Colonic mucosa (tissue), 4 donors: ENCODE results near the gene DOC2B. TPM values are rescaled to one million over a fixed set of nuclear protein-coding genes. Genes with fewer than 3 reads are reported as not detected.

Experiments used
- DNase-seq: peaks from one replicate; pipeline ENCODE4 v3.0.0-alpha.2; 2020
- H3K27ac ChIP-seq: fragments of 200-600 bp; one replicate; pipeline ENCODE4 v1.8.0; 2021
- H3K27me3 ChIP-seq: fragments of 200-600 bp; one replicate; pipeline ENCODE4 v1.8.0; 2021
- H3K36me3 ChIP-seq: fragments of 200-600 bp; one replicate; pipeline ENCODE4 v1.8.0; 2021
- H3K4me1 ChIP-seq: fragments of 200-600 bp; one replicate; pipeline ENCODE4 v1.8.0; 2021; ENCODE audit warnings: mild to moderate bottlenecking
- H3K4me3 ChIP-seq: fragments of 200-600 bp; one replicate; pipeline ENCODE4 v1.8.0; 2021
- H3K9ac ChIP-seq, 2 donors: one replicate each; pipeline ENCODE4 v1.7.0; 2013; ENCODE audit warnings: control low read depth in 2 of 2, low read depth in 2 of 2, low read length in 2 of 2
- H3K9me3 ChIP-seq: fragments of 200-600 bp; one replicate; pipeline ENCODE4 v1.8.0; 2021
- intact Hi-C: fragments of 100-400 bp; cut with DNase I; formaldehyde crosslinking; loops from one replicate; pipeline ENCODE4 v1.14.1; 2022
- total RNA-seq, 2 donors: library from RNA; stranded (reverse); fragmentation: NEBNext Ultra II Directional in 1 of 2; extraction: Animal tissue kit (Norgen Biotek cat#: 25700) in 1 of 2; gene quantifications; one replicate each; pipeline ENCODE4 v1.2.1, GENCODE V29; 2021
- TF ChIP-seq, protein P1 (sequence below): fragments of 200-600 bp; IDR thresholded peaks from one replicate; pipeline ENCODE4 v1.8.0; 2022; ENCODE audit warnings: antibody characterized with exemption, mild to moderate bottlenecking
- donor health status: healthy.
- donor health status: DM: no; HTN: no; CAD: no.
- donor health status: DM: no; HTN: no; CAD: no.

Gene DOC2B
- total RNA-seq, 2 donors from 2014 or later, result 1.3 to 4.4 TPM

DNA sequence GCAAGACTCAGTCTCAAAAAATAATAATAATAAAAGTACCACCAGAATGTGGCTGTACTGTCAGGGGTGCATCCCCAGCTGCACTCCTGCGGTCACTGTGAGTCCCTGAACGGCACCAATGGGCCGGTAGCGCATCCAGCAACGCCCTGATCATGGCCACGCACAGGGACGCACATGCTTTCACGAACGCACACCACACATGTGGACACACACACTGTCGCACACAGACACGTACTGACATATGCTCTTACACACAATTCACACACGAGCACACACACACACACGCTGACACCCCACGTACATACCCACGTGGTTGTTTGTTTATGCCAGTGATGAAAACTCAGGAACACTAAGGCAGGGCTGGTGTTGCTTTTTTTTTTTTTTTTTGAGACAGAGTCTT is 21.8 kb downstream of the DOC2B start:
- H3K4me3 ChIP-seq, result no peak overlapping the region
- no peaks in the 10 kb centered on the region for H3K36me3 ChIP-seq
- H3K9ac ChIP-seq, result no peak overlapping the region
- no peak overlapping the region for H3K27ac ChIP-seq
- no peak for DNase-seq
- no peaks in the 10 kb centered on the region for H3K9me3 ChIP-seq
- intact Hi-C loops, result loop anchor here (5.0 kb wide), 1 partner anchor 228 kb away; no protein-coding TSS in a partner anchor
- TF ChIP-seq, protein P1, sequence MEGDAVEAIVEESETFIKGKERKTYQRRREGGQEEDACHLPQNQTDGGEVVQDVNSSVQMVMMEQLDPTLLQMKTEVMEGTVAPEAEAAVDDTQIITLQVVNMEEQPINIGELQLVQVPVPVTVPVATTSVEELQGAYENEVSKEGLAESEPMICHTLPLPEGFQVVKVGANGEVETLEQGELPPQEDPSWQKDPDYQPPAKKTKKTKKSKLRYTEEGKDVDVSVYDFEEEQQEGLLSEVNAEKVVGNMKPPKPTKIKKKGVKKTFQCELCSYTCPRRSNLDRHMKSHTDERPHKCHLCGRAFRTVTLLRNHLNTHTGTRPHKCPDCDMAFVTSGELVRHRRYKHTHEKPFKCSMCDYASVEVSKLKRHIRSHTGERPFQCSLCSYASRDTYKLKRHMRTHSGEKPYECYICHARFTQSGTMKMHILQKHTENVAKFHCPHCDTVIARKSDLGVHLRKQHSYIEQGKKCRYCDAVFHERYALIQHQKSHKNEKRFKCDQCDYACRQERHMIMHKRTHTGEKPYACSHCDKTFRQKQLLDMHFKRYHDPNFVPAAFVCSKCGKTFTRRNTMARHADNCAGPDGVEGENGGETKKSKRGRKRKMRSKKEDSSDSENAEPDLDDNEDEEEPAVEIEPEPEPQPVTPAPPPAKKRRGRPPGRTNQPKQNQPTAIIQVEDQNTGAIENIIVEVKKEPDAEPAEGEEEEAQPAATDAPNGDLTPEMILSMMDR, result no peak
- no peaks in the 10 kb centered on the region for H3K27me3 ChIP-seq
- no peaks in the 10 kb centered on the region for H3K4me1 ChIP-seq

GRCh38 chr17:158379-158778 is 23.1 kb downstream of the DOC2B start:
- Histone ChIP-seq H3K27ac (no peak overlapping the region), H3K9me3 (no peaks in the 10 kb centered on the region), H3K27me3 (no peaks in the 10 kb centered on the region), H3K36me3 (no peaks in the 10 kb centered on the region), H3K4me3 (no peak overlapping the region), H3K4me1 (no peaks in the 10 kb centered on the region), H3K9ac (no peak overlapping the region)
- intact Hi-C loops, result no loop called here
- no peak for DNase-seq
- TF ChIP-seq, protein P1, result no peak

GRCh38 chr17:157901-158300 is 23.5 kb downstream of the DOC2B start:
- DNase-seq, result no peak
- Histone ChIP-seq H3K4me3 (no peak overlapping the region), H3K27ac (no peak overlapping the region), H3K9ac (no peak overlapping the region), H3K4me1 (no peaks in the 10 kb centered on the region), H3K36me3 (no peaks in the 10 kb centered on the region), H3K9me3 (no peaks in the 10 kb centered on the region), H3K27me3 (no peaks in the 10 kb centered on the region)
- intact Hi-C loops, result no loop called here
- TF ChIP-seq, protein P1, result no peak

- TF ChIP-seq, protein P1, result no peak
- H3K4me3 ChIP-seq, result no peak overlapping the region
- no peak overlapping the region for H3K27ac ChIP-seq
- no peaks in the 10 kb centered on the region for H3K9me3 ChIP-seq
- H3K9ac ChIP-seq, result no peak overlapping the region
- DNase-seq, result no peak
- intact Hi-C loops, result no loop called here
- H3K36me3 ChIP-seq, result no peaks in the 10 kb centered on the region
- H3K4me1 ChIP-seq, result no peaks in the 10 kb centered on the region
- H3K27me3 ChIP-seq, result no peaks in the 10 kb centered on the region
These were observed 24.5 kb downstream of the DOC2B start for GRCh38 chr17:156946-157345.

- H3K4me1 ChIP-seq, result no peaks in the 10 kb centered on the region
- H3K27ac ChIP-seq, result no peak overlapping the region
- H3K9me3 ChIP-seq, result no peaks in the 10 kb centered on the region
- H3K27me3 ChIP-seq, result no peaks in the 10 kb centered on the region
- no peaks in the 10 kb centered on the region for H3K36me3 ChIP-seq
- TF ChIP-seq, protein P1, result no peak
- H3K9ac ChIP-seq, result no peak overlapping the region
- intact Hi-C loops, result no loop called here
- no peak overlapping the region for H3K4me3 ChIP-seq
- DNase-seq, result no peak
These were observed 25.3 kb downstream of the DOC2B start for GRCh38 chr17:156094-156621.
